Measurements from ENCODE around the gene RP9. TPM values are rescaled to one million over a fixed set of nuclear protein-coding genes. Genes with fewer than 3 reads are reported as not detected.

The RP9 gene
- total RNA-seq, 1 experiment from 2014 or later: 22.1 TPM

- CTCF ChIA-PET: interaction anchor here (1.2 kb wide), 1 partner anchor 210 kb away, joined by 4 read pairs; no protein-coding TSS in a partner anchor
- POLR2A ChIA-PET (ENCODE audit: unreplicated experiment): interaction anchor here (0.7 kb wide), 1 partner anchor 11 kb away, joined by 4 read pairs; no protein-coding TSS in a partner anchor
These were observed 54.0 kb downstream of the RP9 start for GRCh38 chr7:33055158-33055557.

GRCh38 chr7:33054261-33054964 lies 54.8 kb downstream of the RP9 start:
- Histone ChIP-seq H3K27me3 (ENCODE audit: insufficient read depth, low read depth) (no peaks in the 10 kb centered on the region), H3K36me3 (ENCODE audit: low read depth) (0 out of 2 replicates have a peak, but pooled peaks cover 5% of the 10 kb centered on the region), H3K4me3 (no peak overlapping the region), H3K79me2 (ENCODE audit: low read depth) (peaks cover 93% of the 10 kb centered on the region), H4K20me1 (ENCODE audit: insufficient read depth) (peaks cover 13% of the 10 kb centered on the region), H3K4me2 (no peak overlapping the region), H2AFZ (no peak overlapping the region), H3K4me1 (replicated peaks; ENCODE audit: insufficient read depth) (peaks cover 5% of the 10 kb centered on the region; the same call in 1 of the 2 replicates), H3F3A (ENCODE audit: insufficient read depth, low read depth) (peaks cover 6% of the 10 kb centered on the region; the same call in 1 of the 2 replicates), H3K27ac (no peak overlapping the region), H3K9me2 (ENCODE audit: insufficient read depth) (no peaks in the 10 kb centered on the region), H3K9me3 (ENCODE audit: insufficient read depth, low read depth) (no peaks in the 10 kb centered on the region)
- no peak for DNase-seq
- intact Hi-C loops (cut with micrococcal nuclease; ENCODE audit: unreplicated experiment): no loop called here
- BruUV-seq (replicated peaks): no TSS peak
- POLR2A ChIA-PET (ENCODE audit: unreplicated experiment): no interaction called here
- CTCF ChIA-PET: interaction anchor here (1.2 kb wide), 1 partner anchor 209 kb away, joined by 4 read pairs; no protein-coding TSS in a partner anchor
- TF ChIP-seq CTCF (conservative IDR thresholded peaks at IDR 0.05) (no peak), EZH2 (IDR thresholded peaks at IDR 0.05; ENCODE audit: low read depth) (no peak)

More at GRCh38 chr7:33055158-33055557, 54.0 kb downstream of the RP9 start:
- Histone ChIP-seq H3K4me2 (no peak overlapping the region), H3F3A (ENCODE audit: insufficient read depth, low read depth) (peaks cover 6% of the 10 kb centered on the region; the same call in 1 of the 2 replicates), H3K36me3 (ENCODE audit: low read depth) (0 out of 2 replicates have a peak, but pooled peaks cover 5% of the 10 kb centered on the region), H3K4me1 (replicated peaks; ENCODE audit: insufficient read depth) (peaks cover 5% of the 10 kb centered on the region; the same call in 1 of the 2 replicates), H2AFZ (no peak overlapping the region), H3K27me3 (ENCODE audit: insufficient read depth, low read depth) (no peaks in the 10 kb centered on the region), H3K4me3 (no peak overlapping the region), H4K20me1 (ENCODE audit: insufficient read depth) (peaks cover 9% of the 10 kb centered on the region), H3K9me3 (ENCODE audit: insufficient read depth, low read depth) (no peaks in the 10 kb centered on the region), H3K27ac (no peak overlapping the region), H3K79me2 (ENCODE audit: low read depth) (peaks cover 93% of the 10 kb centered on the region), H3K9me2 (ENCODE audit: insufficient read depth) (no peaks in the 10 kb centered on the region)
- intact Hi-C loops (cut with micrococcal nuclease; ENCODE audit: unreplicated experiment): no loop called here
- no peak for TF ChIP-seq EZH2 (IDR thresholded peaks at IDR 0.05; ENCODE audit: low read depth)
- TF ChIP-seq CTCF (conservative IDR thresholded peaks at IDR 0.05): no peak
- DNase-seq: no peak
- BruUV-seq (replicated peaks): no TSS peak

GRCh38 chr7:33053721-33054120 lies 55.5 kb downstream of the RP9 start:
- no peak overlapping the region for H3K27ac ChIP-seq
- intact Hi-C loops (cut with micrococcal nuclease; ENCODE audit: unreplicated experiment): no loop called here

More at GRCh38 chr7:33053721-33054120, 55.5 kb downstream of the RP9 start:
- Histone ChIP-seq H3K4me1 (replicated peaks; ENCODE audit: insufficient read depth) (peaks cover 5% of the 10 kb centered on the region; the same call in 1 of the 2 replicates), H3K79me2 (ENCODE audit: low read depth) (peaks cover 93% of the 10 kb centered on the region), H3K9me2 (ENCODE audit: insufficient read depth) (no peaks in the 10 kb centered on the region), H3K36me3 (ENCODE audit: low read depth) (0 out of 2 replicates have a peak, but pooled peaks cover 5% of the 10 kb centered on the region), H3F3A (ENCODE audit: insufficient read depth, low read depth) (peaks cover 6% of the 10 kb centered on the region; the same call in 1 of the 2 replicates), H3K4me2 (no peak overlapping the region), H3K9me3 (ENCODE audit: insufficient read depth, low read depth) (no peaks in the 10 kb centered on the region), H2AFZ (no peak overlapping the region), H3K4me3 (no peak overlapping the region), H3K27me3 (ENCODE audit: insufficient read depth, low read depth) (no peaks in the 10 kb centered on the region), H4K20me1 (ENCODE audit: insufficient read depth) (peaks cover 13% of the 10 kb centered on the region)
- no TSS peak for BruUV-seq (replicated peaks)
- POLR2A ChIA-PET (ENCODE audit: unreplicated experiment): interaction anchor here (0.5 kb wide), 1 partner anchor 207 kb away, joined by 4 read pairs; no protein-coding TSS in a partner anchor
- no peak for TF ChIP-seq EZH2 (IDR thresholded peaks at IDR 0.05; ENCODE audit: low read depth)
- no peak for TF ChIP-seq CTCF (conservative IDR thresholded peaks at IDR 0.05)
- CTCF ChIA-PET: no interaction called here
- DNase-seq: no peak

Measured in PC-9 (cell line).